ENCODE results near the gene PPP1R12B. TPM values are rescaled to one million over a fixed set of nuclear protein-coding genes. Genes with fewer than 3 reads are reported as not detected.

The PPP1R12B gene
- total RNA-seq, 2 experiments from 2014 or later: 19.1 to 23.5 TPM

GRCh38 chr1:202568826-202569225, 220.3 kb downstream of the PPP1R12B start:
- POLR2A ChIA-PET: no interaction called here
- CTCF ChIA-PET (ENCODE audit: unreplicated experiment): no interaction called here
- TF ChIP-seq CTCF (conservative IDR thresholded peaks at IDR 0.05; ENCODE audit: low read length) (no peak), EZH2phosphoT487 (IDR thresholded peaks at IDR 0.05; ENCODE audit: borderline replicate concordance, low read depth, low read length) (no peak)
- Histone ChIP-seq H3K4me2 (ENCODE audit: low read length) (no peak overlapping the region), H2AFZ (ENCODE audit: low read length) (no peak overlapping the region), H3K79me2 (ENCODE audit: insufficient read depth, low read depth, low read length) (no peaks in the 10 kb centered on the region), H3K27ac (ENCODE audit: low read depth, low read length, poor library complexity, severe bottlenecking) (no peak overlapping the region), H3K9me3 (ENCODE audit: low read length) (no peaks in the 10 kb centered on the region), H3K4me3 (ENCODE audit: low read depth, low read length, poor library complexity, severe bottlenecking) (no peak overlapping the region), H3K9me2 (ENCODE audit: insufficient read depth, low read length) (no peaks in the 10 kb centered on the region), H4K20me1 (ENCODE audit: insufficient read depth, low read length) (no peaks in the 10 kb centered on the region), H3K36me3 (ENCODE audit: insufficient read depth, low read length) (no peaks in the 10 kb centered on the region), H3K4me1 (ENCODE audit: insufficient read depth, low read length, poor library complexity, severe bottlenecking) (peaks cover 15% of the 10 kb centered on the region)
- BruUV-seq (replicated peaks): no TSS peak
- no peak for DNase-seq (ENCODE audit: low spot score)
- intact Hi-C loops (cut with micrococcal nuclease; ENCODE audit: unreplicated experiment): no loop called here

- Histone ChIP-seq H3K4me3 (ENCODE audit: low read depth, low read length, poor library complexity, severe bottlenecking) (no peak overlapping the region), H3K9me2 (ENCODE audit: insufficient read depth, low read length) (no peaks in the 10 kb centered on the region), H3K36me3 (ENCODE audit: insufficient read depth, low read length) (no peaks in the 10 kb centered on the region), H2AFZ (ENCODE audit: low read length) (no peak overlapping the region), H3K4me2 (ENCODE audit: low read length) (no peak overlapping the region), H3K27ac (ENCODE audit: low read depth, low read length, poor library complexity, severe bottlenecking) (no peak overlapping the region), H3K79me2 (ENCODE audit: insufficient read depth, low read depth, low read length) (no peaks in the 10 kb centered on the region), H4K20me1 (ENCODE audit: insufficient read depth, low read length) (no peaks in the 10 kb centered on the region), H3K4me1 (ENCODE audit: insufficient read depth, low read length, poor library complexity, severe bottlenecking) (peaks cover 15% of the 10 kb centered on the region), H3K9me3 (ENCODE audit: low read length) (no peaks in the 10 kb centered on the region)
- POLR2A ChIA-PET: interaction anchor here (1.0 kb wide), 1 partner anchor 68 kb away, joined by 3 read pairs; no protein-coding TSS in a partner anchor
- no peak for DNase-seq (ENCODE audit: low spot score)
- no TSS peak for BruUV-seq (replicated peaks)
- TF ChIP-seq EZH2phosphoT487 (IDR thresholded peaks at IDR 0.05; ENCODE audit: borderline replicate concordance, low read depth, low read length): no peak
- no peak for TF ChIP-seq CTCF (conservative IDR thresholded peaks at IDR 0.05; ENCODE audit: low read length)
- intact Hi-C loops (cut with micrococcal nuclease; ENCODE audit: unreplicated experiment): loop anchor here (2.0 to 5.0 kb wide), 2 partner anchors 69 to 107 kb away; no protein-coding TSS in a partner anchor
- CTCF ChIA-PET (ENCODE audit: unreplicated experiment): interaction anchor here (0.5 kb wide), 1 partner anchor 241 kb away, joined by 3 read pairs; no protein-coding TSS in a partner anchor
Observed at GRCh38 chr1:202569393-202570322, 221.2 kb downstream of the PPP1R12B start.

All from OCI-LY7 (cell line).